NCI-H2029 (cell line): ENCODE measurements around the gene SCUBE1.

Source experiments
- DNase-seq: peaks from one replicate; lab custom pipeline; 2025; lab: John Stamatoyannopoulos, UW

Gene SCUBE1

DNA sequence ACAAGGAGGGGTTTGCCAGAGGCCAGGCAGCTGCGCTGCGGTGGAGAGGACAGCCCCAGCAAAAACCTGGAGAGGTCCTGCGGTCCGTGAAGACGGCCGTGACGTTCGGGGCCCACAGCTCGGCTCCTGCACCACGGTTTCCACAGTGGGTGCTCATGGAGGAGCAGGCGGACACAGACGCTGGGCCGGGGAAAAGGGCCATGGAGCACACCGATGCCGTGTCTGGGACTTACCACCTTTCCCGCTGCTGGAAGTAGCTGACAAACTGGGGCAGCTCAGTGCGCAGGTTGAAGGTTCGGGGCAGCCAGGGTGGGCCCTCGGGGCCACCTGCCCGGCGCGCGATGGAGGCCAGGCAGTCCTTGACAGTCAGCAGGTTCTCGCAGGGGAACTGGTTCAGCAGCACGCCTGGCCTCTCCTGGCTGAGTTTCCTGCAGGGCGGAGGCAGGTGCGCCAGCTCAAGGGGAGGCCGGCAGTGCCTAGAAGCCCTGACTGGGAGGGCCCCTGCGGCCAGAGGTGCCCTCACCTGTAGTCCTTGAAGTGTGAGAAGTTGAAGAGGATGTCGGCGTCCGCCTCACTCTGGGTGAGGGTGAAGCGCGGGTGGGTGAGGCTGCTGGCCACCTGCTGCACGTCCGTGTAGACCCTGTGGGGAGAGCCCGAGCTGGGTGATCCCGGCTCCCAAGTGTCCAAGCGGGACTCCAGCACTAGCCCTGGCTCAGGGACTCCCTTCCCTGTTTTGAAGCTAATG lies 169.0 kb downstream of the SCUBE1 start:
- DNase-seq, result no peak

DNA sequence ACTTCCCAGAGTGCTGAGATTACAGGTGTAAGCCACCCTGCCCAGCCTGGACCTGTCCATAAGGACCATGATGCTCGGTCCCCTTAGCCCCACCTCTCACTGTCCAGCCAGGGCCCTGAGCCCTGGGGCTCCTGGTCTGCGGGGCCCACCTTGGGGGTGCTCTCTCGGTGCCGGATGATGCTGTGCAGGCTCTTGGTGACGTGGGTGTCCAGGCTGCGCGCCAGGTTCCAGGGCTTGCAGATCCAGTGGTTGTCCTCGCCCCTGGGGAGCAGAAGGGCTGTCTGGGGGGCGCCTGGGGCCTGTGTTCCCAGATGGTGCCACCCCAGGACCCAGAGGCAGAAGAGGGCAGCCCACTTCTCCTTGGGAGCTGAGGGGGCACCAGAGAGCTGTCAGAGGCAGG lies 169.6 kb downstream of the SCUBE1 start:
- no peak for DNase-seq

DNA sequence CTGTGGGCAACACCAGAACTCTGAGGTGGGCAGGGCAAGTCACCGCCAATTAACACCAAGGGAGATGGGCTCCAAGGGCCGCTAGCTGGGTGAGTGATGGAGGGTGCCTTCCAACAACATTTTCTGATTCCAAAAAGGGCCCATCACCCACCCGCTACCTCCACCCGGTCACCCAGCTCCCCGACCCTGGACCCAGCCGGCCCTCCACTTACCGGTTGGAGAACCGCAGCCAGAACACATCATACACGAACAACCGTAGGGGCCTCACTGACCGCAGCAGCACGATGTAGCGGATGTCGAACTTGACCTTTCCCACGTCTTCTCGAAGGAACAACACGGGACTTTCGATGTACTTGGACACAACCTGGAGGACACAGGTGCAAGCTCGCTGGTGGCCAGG lies 171.0 kb downstream of the SCUBE1 start:
- DNase-seq, result no peak

DNA sequence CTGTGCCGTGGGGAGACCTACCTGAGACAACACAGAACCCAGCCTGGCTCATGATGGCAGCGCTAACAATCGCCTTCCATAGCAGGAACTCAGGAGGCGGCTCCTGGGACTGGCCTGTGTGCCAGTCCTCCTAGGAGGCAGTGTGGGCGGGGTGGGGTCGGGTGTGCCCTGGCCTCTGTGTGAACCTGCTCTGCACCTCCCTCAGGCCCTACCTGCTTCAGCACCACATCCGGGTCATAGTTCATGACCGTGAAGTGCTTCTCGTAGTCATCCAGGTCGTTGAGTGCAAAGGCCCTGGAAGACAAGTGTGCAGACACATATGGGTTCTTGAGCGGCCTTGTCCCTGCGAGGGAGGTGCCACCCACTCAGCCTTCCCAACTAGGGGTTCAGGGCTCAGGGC lies 171.6 kb downstream of the SCUBE1 start:
- no peak for DNase-seq

DNA sequence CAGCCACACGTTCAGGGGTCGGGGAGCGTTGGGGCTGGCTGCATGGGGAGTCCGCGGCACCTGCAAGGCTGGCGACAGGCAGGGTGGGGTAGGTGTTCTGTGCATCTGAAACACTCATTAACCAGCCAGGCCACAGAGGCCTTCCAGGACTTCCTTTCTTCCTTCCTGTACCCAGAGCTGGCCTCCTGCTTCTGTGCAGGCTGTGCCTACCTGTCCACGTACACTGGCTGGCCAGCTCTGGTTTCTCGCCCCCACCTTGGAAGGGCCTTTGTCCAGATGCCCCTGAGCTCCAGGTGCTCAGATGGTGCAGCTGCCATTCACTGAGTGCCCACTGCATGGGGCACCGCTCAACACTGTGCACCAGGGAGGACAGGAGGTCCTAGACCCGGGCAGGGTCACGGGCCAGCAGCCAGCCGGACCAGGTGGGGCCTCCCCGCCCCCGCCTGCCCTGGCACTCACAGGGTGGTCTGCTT lies 172.1 kb downstream of the SCUBE1 start:
- no peak for DNase-seq

DNA sequence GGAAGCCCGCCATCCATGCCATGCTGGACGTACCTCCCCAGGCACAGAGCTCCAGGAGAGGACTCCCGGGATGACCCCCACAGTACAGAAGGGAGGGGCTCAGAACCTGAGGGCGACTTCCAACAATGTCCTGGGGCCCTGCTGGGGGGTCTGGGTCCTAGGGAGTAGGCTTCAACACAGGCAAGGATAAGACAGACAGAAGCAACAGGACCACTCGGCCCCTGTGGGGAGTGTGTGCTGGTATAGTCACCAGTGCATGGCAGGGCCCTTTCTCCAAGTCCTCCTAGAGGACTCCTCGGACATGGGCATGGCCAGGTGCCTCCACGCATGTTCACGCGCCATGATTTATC lies 173.1 kb downstream of the SCUBE1 start:
- DNase-seq, result no peak

- no peak for DNase-seq
Observed at GRCh38 chr22:43169310-43170130, 173.7 kb downstream of the SCUBE1 start.

- DNase-seq, result no peak
Observed at GRCh38 chr22:43168471-43169309, 174.5 kb downstream of the SCUBE1 start.

DNA sequence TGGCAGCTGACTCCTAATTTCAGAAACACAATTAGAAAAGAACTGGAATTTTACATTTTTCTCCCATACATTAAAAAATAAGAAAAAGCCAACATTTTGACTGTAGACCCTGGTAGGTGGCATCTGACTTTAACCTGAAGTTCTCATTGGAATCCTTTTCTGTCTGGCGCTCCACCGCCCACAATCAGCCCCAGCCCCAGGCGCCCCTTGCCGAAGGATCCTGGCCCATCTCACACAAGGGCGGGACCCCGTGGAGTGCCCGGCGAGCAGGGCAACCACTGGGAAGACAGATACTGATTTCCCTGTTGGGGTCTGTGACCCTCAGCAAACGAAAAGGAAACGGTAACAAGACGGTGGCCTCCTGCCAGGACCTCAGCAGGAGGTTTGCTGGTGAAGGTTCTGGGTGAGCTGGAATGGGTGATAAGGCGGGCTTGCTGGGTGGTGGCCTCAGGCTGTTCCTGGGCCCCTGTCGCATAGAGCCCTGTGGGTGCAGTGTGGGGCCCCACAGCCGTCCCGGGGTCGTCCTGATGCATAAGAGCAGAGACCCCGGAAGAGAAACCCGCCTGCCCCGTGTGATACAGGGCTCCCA lies 176.1 kb downstream of the SCUBE1 start:
- no peak for DNase-seq

GRCh38 chr22:43166132-43166930 lies 176.8 kb downstream of the SCUBE1 start:
- DNase-seq, result no peak

- DNase-seq, result no peak
Observed at GRCh38 chr22:43164636-43165035, 178.5 kb downstream of the SCUBE1 start.

- DNase-seq, result no peak
Observed at GRCh38 chr22:43163241-43163795, 179.9 kb downstream of the SCUBE1 start.

DNA sequence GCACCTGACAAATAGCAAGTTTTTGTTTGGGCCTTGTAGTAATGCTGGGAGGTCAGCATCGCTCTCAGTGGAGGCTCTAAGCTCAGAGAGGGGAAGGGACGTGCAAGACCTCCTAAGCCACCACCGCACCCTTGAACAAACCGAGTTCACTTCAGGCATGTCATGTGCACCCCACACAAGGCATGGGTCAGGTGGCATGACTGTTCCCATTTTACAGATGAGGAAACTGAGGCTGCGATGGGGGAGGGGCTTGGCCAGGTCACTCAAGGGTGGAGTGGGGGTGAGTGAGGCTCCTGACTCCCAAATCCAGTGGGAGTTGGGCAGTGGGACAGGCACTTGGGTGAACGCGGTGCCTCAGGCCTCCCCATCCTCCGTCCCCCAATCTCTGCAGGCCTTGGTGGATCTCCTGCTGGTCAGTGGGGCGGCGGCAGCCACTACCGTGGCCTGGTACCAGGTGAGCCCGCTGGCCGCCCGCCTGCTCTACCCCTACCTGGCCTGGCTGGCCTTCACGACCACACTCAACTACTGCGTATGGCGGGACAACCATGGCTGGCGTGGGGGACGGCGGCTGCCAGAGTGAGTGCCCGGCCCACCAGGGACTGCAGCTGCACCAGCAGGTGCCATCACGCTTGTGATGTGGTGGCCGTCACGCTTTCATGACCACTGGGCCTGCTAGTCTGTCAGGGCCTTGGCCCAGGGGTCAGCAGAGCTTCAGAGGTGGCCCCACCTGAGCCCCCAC lies 180.6 kb downstream of the SCUBE1 start:
- DNase-seq, result no peak

GRCh38 chr22:43160497-43161126 lies 182.6 kb downstream of the SCUBE1 start:
- no peak for DNase-seq

GRCh38 chr22:43159484-43160178 lies 183.5 kb downstream of the SCUBE1 start:
- DNase-seq, result peak; percentile 13

- no peak for DNase-seq
Observed at GRCh38 chr22:43158778-43159483, 184.2 kb downstream of the SCUBE1 start.

DNA sequence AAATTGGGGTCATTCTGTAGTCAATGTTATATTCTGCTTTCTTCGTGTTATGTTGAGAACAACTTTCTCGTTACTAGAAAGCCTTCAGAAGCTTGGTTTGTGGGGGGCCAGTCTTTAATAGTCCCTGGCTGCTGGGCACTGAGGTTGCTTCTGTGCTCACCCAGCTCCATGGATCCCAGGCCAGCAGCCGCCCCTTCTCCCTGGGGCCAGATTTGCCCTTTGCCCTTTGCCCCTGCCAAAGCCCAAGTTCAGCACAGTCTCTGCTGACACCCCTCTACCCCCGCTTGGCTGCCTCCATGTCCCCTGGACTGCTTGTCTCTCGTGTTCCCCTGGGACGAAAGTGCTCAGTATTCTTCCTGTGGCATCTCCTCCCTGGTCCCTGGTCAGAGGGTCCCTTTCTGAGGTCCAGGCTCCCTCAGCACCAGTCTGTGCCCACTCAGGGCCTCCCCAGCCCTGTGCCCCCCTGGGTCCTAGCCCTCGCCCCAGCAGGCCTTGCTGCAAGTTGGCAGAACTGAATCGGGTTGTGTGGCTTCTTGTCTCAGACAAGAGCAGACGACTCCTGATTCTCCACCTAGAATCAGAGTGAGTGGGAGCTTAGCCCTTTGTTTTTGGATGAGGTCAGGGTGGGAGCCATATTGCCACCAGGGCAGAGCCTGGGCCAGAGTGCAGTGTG lies 185.2 kb downstream of the SCUBE1 start:
- DNase-seq, result no peak

GRCh38 chr22:43156413-43156812 lies 186.8 kb downstream of the SCUBE1 start:
- DNase-seq, result no peak
